HTERT RPE-1 (cell line): ENCODE measurements around the gene PIGS.

Experiments
- in situ Hi-C: fragments of 300-500 bp; cut with MboI; formaldehyde crosslinking; loops from 4 replicates; pipeline ENCODE4 v1.14.3; 2020; ENCODE audit warnings: low sequenced_read_pairs

PIGS gene

DNA sequence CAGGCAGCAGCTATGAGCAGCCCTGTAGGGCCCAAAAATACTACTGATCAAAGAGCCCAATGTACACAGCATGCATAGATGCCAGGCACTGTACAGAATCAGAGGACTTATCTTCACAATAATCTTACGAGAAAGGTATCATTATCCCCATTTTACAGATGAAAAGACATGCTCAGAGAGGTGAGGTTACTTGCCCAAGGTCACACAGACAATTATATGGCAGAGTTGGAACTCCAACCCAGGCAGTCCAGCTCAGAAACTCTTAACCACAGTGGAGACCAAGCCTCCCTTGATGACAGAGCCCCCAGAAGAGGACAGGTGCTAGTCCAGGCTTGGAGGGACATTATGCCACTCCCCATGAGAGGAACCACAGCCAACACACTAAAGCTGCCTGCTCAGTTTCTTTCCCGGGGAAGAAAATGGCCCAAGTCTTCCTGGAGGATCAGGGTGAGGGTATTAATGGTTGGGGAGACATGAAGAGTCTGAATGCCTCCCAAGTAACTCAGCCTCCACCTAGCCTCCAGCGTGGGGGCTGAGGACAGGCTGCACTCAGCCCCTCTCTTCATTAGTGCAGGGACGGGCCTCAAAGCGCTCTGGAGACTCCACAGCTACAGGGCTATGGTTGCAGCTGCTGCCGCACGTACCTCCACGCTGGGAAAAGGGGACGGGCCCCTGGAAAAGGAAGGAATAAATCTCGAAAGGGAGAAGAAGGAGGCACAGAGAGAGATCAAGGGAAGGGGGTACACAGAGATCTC is 19.7 kb downstream of the PIGS start:
- in situ Hi-C loops, result no loop called here

DNA sequence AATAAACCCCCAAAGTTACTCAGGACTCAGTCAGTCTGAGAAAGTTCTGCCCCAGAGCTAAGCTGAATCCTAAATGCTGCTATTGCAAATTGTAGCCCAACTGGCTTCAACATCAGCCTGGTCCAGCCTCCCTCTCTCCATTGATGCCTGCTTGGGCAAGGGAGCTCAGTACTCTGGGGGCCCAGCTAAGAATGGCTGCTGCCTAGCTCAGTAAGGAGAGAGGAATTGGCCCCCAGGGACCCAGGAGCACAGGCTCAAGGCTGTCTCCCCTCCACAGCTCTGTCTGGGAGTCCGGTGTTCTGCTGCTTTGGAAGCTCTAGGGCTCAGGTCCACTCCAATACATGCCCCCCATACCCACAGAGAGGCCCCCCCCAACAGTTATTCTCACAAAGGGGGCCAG is 20.5 kb downstream of the PIGS start:
- in situ Hi-C loops, result no loop called here

DNA sequence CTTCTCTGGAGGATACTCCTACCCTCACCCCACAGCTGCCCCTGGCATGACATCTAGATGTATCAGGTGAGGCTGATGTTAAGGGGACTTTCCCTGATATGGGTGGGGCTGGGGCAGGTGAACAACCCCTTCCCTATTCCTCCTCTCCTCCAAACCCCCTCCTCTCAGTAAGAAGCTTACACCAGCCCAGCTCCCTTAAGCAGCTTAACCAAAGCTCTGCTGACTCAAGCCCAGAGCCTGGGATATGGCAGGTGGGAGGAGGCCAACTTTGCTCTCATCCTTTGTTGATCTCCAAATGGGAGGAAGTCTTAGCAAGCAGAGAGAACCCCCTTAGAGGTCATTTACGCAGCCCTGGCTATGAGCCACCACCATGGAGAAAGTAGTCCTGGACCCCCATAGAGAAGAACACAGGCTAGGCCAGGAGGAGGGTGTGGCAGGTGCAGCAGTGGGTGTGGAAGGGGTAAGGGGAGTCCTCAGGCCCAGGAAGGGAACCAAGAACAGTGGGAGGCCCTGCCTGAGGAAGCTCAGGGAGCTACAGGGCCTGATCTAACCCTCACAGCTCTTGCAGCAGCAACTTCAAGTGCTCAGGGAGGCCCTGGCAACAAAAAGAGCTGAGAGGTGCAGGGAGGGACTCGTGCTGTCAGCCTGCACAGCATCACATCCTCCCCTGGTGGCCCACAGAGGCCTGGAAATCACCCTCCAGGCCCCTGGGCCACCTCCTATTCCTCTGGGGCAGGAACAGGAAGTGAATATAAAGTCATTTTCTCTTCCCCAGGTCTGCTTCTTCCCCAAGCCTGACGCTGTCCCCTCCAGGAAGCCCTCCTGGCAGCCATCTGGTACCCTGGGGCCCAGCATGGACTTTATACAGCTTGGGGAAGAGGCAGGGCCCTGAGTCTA is 21.8 kb downstream of the PIGS start:
- in situ Hi-C loops, result no loop called here

DNA sequence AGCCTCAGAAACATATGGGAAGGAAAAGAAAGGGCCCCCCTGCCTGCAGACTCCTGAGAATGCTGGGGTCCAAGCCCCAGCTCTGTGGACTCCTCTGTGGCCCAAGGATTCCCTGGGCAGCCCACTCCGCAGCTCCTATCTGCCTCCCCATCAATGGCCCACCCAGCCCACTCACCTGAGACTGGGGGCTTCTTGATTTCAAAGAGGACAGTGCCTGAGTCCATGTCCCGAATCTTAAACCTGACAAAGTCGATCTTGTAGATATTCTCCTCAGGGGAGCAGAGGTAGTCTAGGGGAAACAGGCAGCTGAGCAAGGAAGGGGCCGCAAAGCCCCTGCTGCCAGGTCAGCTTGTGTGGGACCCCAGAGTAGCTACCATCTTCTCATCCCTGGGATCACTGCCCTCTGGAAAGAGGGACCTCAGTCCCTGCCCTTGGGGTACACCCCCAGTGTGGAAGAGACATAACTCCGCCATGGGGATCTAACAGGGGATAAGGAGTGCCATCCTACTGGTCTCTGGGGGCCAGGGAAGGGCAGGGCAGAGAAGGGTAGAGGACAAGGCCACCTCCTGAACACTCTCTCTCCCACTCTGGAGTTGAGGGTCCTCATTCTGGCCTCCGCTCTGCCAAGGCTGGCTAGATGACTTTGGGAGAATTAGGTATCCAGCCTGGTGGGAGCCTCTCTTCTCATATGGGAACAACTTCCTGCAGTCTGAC is 22.8 kb downstream of the PIGS start:
- in situ Hi-C loops, result no loop called here

DNA sequence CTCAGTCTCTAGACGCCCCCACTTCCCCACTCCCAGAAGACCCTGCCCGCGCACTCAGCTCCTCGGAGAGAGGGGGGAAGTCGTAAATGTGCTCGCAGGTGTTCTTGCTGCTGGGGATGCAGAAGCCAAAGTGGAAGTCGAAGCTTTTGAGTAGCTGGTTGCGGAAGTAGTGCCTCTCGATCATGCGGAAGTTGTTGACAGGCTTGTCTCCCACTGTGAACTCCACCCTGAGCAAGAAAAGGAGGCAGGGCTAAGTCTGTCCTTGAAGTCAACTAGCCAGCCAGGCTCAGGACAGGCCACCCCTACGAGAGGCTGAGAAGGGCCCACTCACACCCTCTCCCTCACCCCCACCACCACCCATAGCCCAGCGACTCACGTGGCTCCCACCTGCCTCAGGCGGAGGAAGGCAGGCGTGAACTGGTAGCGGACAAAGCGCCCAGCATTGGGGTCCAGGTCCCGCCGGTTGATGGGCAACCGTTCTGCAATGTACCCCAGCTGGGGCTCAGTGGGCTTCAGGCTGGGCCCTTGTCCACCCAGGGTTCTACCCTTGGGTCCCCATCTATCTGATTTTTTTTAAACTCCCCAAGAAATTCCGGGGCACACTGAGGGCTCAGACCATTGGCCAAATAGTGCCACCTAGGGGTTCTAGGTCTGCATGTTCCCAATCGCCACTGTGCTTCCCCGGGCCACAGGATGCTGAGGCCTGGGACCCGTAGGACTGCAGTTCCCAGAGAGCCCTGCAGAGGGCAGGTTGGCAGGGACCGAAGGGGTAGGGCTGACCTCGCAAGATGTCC is 23.5 kb downstream of the PIGS start:
- in situ Hi-C loops, result no loop called here

DNA sequence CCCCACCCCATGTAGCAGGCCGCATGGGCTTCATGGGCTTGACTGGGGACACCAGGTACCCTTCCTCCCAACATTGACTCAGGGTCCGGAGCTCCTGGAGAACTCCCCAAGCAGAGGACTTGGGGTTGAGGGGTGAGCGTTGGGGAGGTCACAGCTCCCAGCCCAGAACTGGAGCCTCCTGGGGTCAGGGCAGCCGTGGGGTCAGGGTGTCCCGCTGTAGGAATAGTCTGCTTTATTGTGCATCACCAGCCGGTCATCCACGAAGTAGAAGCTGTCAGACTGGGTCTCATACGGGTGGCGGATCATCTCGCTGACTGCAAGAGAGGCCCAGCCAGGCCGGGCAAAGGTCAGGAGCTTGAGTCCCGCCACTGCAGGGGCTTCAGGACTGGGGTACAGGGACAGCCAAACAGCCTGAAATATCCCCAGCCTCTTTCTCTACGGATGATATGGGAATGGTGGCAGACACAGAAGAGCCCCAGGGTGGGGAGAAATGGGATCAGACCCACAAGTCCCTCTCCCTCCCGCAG is 24.2 kb downstream of the PIGS start:
- in situ Hi-C loops, result no loop called here

DNA sequence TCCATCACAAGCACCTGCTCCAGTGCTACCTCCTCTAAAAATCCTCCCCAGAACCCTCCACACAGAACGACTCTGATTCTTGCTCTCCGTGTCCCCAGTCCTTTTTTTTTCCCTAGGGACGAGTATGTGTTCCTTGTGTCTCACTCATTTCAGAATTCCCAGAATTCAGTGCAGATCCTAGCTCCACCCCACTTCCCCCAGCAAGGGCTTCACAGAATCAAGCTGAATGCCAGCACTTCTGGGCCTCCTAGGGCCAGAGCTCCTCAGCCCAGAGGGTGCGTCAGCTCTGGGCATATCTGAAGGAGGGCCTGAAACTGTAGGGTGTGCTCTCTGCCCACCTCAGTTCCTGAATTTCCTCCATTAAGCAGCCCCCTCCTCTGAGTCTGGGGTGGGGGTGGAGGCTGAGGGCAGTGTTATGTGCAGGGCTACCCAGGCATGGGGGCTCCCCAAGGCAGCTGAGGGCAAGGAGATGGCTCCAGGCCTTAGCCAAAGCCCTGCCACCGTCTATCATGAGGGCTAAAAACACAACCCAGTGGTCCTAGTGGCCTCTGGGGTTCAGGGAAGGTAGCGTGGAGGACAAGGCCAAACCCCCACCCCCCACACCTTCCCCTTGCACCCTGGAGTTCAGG is 25.4 kb downstream of the PIGS start:
- in situ Hi-C loops, result no loop called here

DNA sequence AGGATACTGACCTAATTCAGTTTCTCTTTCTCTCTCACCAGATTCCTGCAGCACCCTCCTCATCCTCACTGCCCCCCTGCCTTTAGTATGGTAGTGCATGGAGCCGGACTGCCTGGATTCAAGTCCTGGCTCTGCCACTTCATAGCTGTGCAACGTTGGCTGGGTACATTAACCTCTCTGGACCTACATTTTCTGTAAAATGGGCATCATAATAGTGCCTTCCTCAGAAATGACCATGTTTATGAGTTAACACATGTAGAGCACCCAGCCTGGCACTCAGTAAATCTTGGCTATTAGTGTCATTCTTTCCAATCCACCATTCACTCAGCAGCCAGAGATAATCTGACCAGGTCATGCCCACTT is 26.2 kb downstream of the PIGS start:
- in situ Hi-C loops, result no loop called here

DNA sequence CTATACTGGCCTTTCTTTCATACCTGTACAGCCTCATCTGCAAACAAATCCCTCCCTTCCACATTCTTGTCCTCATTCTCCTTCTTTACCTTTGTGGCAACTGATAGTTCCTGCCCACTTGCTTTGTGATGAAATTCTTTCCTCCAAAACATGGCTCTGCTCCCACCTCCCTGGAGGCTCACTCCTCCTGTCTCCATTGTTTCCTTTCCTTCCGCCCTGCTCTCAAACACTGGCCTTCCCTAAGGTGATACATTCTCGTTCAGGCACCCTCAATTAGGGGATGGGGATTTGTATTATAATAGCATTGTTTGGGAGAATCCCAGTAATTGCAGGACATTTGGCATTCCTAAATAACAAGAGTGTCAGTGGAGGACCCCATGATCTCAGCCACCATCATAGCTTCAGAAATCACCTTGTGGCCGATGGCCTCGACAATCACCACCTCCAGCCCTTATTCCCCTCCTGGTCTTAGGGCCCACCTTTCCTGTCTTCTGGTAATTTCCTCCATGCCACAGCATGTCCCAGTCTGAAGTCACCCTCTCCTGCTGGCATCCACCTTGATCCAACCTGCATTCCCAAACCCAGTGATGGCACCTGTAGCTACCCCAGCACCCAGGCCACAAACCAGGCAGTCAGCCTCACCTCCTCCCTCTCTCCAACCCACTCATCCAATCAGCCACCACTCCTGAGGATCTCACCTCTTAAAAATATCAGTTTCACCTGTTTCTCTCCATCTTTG is 26.8 kb downstream of the PIGS start:
- in situ Hi-C loops, result no loop called here

DNA sequence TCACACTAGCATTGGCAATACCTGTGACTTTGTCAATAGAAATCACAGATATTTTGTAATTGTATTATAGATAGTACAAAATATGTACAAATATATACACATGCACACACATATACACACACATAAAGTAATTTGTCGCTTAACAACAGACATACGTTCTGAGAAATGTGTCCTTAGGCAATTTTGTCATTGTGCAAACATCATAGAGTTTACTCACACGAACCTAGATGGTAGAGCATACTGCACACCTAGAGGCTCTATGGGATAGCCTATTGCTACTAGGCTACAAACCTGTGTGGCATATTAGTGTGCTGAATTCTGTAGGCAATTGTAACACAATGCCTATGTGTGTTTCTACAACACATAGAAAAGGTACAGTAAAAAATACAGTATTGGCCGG is 29.9 kb downstream of the PIGS start:
- in situ Hi-C loops, result no loop called here

DNA sequence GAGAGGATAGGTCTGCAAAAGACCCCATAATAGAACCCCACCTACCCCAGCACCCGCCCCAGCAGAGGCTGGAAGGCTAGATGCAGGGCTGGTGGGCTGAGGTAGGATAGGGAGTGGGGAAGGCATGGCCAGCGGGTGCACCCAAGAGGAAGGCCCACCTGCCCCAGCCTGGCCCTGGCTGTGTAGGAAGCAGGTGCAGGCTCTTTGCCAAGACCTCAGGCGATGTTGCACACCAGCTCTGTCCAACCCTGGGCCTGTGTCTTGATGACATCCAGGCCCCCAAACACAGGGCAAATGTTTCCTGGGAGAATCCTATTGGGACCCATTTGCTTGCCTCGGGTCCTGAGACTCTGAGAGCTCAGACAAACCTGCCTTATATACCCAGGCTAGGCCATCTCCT is 31.1 kb downstream of the PIGS start:
- in situ Hi-C loops, result no loop called here

DNA sequence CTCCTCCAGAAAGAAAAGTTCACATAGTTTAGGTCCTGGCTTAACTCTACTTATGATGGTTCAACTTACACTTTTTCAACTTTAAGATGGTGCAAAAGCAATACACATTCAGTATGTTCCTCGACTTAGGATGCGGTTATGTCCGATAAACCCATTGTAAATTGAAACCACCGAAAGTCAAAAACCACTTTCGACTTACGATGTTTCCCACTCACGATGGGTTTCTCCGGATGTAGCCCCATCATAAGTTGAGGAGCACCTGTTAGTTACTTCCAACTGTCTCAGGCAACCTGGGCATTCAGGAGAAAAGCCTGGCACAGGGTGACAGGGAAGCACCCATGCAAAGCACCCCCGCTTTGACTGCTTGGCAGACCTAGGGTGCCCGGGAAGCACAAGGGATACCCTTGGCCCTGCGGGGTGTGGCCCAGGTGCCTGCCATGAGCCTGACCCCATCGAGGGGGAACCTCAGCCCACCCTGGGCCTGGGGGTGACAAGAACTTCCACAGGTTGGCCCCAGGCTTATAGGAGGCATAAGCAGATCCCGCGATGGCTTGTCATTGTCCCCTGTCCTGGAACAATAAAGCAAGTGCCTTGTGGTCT is 32.9 kb downstream of the PIGS start:
- in situ Hi-C loops, result no loop called here

DNA sequence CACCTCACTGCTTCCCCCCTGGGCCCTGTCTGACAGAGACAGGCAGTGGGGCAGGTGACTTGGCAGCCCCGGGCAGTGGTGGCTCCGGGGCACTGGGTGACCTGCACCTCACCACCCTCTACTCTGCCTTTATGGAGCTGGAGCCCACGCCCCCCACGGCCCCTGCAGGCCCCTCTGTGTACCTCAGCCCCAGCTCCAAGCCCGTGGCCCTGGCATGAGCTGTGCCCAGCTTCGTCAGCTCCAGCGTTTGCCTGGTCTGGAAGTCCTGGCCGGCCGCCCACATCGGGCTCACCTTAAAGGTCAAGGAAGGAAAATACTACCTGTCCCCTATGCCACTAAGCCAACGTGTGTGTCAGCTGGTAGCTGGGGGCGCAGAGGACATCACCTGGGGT is 34.1 kb downstream of the PIGS start:
- in situ Hi-C loops, result no loop called here

DNA sequence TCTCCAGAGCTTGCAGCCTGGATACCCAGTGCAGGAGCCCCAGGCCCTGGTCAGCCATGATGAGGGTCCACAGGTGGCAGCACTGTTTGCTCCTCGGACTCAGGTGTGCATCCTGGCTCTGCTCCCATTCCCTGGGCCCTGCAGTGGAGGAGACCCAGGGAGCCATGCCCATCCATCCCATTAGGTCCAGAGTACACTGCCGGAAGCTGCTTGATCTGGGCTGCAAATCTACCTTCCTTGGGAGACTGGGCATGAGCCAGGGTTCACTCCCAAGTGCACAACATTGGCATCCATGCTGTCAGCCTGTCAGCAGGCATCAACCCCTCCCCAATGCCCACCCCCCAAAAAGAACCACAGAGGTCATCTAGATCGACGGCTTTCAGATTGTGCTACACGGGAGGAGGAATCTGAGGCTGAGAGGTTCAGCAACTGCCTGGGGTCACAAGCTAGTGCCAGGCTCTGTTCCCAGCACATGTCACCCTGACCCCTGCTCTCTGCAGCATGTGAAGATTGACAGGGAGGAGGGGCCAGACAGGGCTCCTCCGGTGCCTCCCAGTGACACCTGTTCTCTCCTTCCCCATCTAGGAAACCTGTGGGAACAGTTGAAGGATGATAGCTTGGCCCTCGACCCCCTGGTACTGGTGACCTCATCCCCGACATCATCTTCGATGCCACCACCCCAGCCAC is 34.6 kb downstream of the PIGS start:
- in situ Hi-C loops, result no loop called here

DNA sequence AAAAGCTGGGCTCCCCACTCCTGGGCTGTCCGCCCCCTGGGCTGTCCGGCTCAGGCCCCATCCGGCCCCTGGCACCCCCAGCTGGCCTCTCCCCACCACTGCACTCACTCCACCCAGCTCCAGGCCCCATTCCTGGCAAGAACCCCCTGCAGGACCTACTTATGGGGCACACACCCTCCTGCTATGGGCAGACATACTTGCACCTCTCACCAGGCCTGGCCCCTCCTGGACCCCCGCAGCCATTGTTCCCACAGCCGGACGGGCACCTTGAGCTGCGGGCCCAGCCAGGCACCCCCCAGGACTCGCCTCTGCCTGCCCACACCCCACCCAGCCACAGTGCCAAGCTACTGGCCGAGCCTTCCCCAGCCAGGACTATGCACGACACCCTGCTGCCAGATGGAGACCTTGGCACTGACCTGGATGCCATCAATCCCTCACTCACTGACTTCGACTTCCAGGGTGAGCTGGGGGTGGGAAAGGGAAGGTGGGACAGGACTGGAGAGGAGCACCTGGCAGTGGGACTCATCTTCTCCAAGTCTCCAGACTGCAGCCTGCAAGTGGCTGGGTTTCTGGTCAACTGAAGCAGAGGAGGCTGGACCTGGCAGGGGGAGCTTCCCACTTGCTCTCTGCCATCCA is 36.5 kb downstream of the PIGS start:
- in situ Hi-C loops, result no loop called here

DNA sequence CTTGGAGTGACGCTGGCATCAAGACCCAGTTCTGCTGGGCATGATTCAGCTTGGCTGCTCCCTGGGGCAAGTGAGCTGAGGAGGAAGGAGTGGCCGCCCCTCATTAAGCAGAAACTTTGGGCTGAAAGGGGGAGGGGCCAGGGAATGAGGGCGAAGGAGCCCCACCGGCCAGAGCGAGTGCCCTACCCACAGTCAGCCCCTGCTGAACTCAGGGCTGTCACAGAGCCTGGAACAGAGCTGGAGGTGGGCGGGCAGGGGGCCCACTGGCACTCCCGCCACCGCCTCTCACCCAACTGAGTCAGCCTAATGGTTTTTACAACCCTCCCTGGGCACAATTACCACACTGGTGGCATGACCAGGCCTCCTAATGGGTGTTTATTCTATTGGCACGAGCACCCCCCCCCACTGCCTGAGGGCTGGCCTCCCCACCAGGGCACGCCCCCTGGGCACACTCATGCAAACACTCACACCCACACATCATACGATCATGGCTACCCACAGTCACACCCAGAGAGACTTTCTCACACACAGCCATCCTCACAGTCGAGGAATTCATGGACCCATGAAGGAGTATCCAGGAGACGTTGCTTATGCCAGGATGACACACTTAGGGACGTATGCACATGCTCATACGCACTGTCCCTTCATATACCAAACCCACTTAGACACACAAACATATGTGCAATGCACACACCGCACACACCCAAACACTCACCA is 38.1 kb downstream of the PIGS start:
- in situ Hi-C loops, result no loop called here
